HG03175 (cell line): ENCODE data around the gene KLK2.

Source experiments
- ATAC-seq: cut with Tn5 transposase; IDR thresholded peaks from one replicate; pipeline ENCODE4 v1.9.1; 2021; ENCODE audit warnings: mild to moderate bottlenecking, moderate library complexity; ENCODE audit not compliant: unreplicated experiment

Gene KLK2

GRCh38 chr19:50921426-50922316, 48.4 kb downstream of the KLK2 start:
- ATAC-seq: peak; percentile 18

DNA sequence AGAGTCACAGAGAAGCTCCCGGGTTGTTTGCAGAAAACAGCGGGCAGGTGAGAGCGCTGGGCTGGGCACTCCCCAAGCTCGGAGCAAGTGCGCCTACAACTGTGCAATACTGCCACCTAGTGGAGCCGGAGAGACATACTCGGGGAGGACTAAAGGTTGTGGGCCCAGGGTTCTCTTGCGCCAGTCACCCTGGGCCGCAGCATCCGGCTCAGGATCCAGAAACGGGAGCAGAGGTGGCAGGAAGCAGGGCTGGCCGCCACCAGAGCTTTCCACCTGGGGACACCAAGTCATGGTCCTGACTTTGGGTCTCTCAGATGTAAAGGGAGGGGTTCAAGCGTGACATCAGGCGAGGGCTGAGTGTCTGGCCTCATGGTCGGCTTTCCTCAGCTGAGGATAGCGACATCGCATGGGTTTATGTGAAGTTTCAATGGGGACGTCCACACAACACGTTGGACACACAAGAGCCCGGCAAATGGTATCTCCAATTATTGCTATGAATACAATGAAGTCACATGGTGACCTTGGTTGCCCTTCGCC, 49.1 kb downstream of the KLK2 start:
- peak; percentile 57 for ATAC-seq

DNA sequence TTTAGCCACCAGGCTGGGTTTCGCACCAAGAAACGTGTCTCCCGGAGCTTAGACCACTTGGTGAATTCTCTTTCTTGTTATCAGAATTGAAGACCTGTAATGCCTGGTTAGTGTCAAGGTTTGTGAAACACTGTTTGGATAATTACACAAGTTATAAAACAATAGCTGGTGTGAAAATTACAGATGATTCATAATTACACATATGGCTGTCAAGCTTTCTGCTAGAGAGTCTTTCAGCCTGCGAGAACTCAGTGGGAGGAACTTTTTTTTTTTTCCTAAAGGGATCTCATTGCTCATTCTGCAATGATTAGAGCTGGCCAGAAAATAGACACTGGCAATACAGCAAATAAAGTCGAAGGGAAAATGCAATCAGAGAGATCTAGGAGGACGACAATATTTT, 51.3 kb downstream of the KLK2 start:
- no peak for ATAC-seq

- ATAC-seq: no peak
Measured at GRCh38 chr19:50925734-50926133, 52.5 kb downstream of the KLK2 start.

GRCh38 chr19:50926144-50926543, 52.9 kb downstream of the KLK2 start:
- ATAC-seq: no peak

DNA sequence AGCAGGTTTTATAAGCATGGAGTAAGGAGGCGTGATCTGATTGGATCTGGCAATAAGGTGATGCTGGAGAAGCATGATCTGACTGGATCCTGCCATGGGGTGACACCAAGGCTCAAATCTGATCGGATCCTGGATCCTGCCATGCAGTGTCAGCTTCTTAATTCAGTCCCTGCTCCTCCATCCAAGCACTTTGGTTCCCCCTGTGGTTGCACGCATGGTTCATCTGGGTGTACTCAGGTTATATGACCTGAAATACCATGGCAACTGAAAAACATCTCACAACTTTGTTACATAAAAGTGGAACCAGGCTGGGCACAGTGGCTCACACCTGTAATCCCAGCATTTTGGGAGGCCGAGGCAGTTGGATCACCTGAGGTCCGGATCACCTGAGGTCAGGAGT, 55.6 kb downstream of the KLK2 start:
- ATAC-seq: no peak
